Activated CD8-positive, alpha-beta memory T cell treated with anti-CD3 and anti-CD28 coated beads, Interleukin-2, amount 50 U/mL, for 1 hour (primary cell): Measurements from ENCODE around the gene TCN2.
"Not testable (repeated sequence)": the region's sequence is repeated elsewhere in the genome, so short reads cannot be mapped to it uniquely, and the experiment has no call there.

ENCODE experiments used
- DNase-seq: peaks from one replicate; pipeline ENCODE4 v3.0.0-alpha.2; 2020; ENCODE audit errors: extremely low read depth

TCN2 gene

GRCh38 chr22:30606455-30607299, at the start of gene TCN2:
Gene TCN2 (plus strand): TSS chr22:30607174. CDS start chr22:30607332, 158 bp downstream.
- DNase-seq, result no peak

GRCh38 chr22:30557243-30557642, 49.7 kb upstream of the TCN2 start:
- DNase-seq, result no peak

GRCh38 chr22:30559889-30560288, 47.1 kb upstream of the TCN2 start:
- no peak for DNase-seq

- not testable (repeated sequence) for DNase-seq
Measured at GRCh38 chr22:30560643-30561202, 46.3 kb upstream of the TCN2 start.

- DNase-seq, result no peak
Measured at GRCh38 chr22:30561402-30562189, 45.4 kb upstream of the TCN2 start.

- DNase-seq, result no peak
Measured at GRCh38 chr22:30562366-30562765, 44.6 kb upstream of the TCN2 start.

- DNase-seq, result no peak
Measured at GRCh38 chr22:30564045-30564760, 42.8 kb upstream of the TCN2 start.

GRCh38 chr22:30564761-30565119, 42.2 kb upstream of the TCN2 start:
- no peak for DNase-seq

GRCh38 chr22:30565341-30565740, 41.6 kb upstream of the TCN2 start:
- DNase-seq, result no peak

GRCh38 chr22:30566125-30566524, 40.8 kb upstream of the TCN2 start:
- no peak for DNase-seq

GRCh38 chr22:30567277-30567676, 39.7 kb upstream of the TCN2 start:
- not testable (repeated sequence) for DNase-seq

GRCh38 chr22:30568137-30568805, 38.7 kb upstream of the TCN2 start:
- DNase-seq, result no peak

- no peak for DNase-seq
Measured at GRCh38 chr22:30569674-30570202, 37.2 kb upstream of the TCN2 start.

- DNase-seq, result no peak
Measured at GRCh38 chr22:30572210-30572609, 34.8 kb upstream of the TCN2 start.

GRCh38 chr22:30572840-30573593, 34.0 kb upstream of the TCN2 start:
- no peak for DNase-seq

GRCh38 chr22:30573594-30574094, 33.3 kb upstream of the TCN2 start:
- DNase-seq, result no peak

GRCh38 chr22:30574095-30574981, 32.6 kb upstream of the TCN2 start, which contains the start of gene GAL3ST1:
Gene GAL3ST1 (minus strand): TSS chr22:30574665. CDS start chr22:30557392, 17,273 bp downstream.
- no peak for DNase-seq

GRCh38 chr22:30574997-30575671, 31.8 kb upstream of the TCN2 start:
- no peak for DNase-seq
